NCI-H510A treated with DMSO at 0.1 percent for 48 hours (cell line): ENCODE results near the gene AKT3.
A peak's percentile ranks its signal among the peaks of the same experiment; 100 is the strongest.

Experiments used
- DNase-seq: peaks from one replicate; lab custom pipeline; 2025; lab: John Stamatoyannopoulos, UW

The AKT3 gene

GRCh38 chr1:243731301-243731891, 118.6 kb downstream of the AKT3 start:
- DNase-seq, result no peak

- no peak for DNase-seq
These were observed 119.4 kb downstream of the AKT3 start for GRCh38 chr1:243730487-243731150.

- no peak for DNase-seq
These were observed 120.1 kb downstream of the AKT3 start for GRCh38 chr1:243729956-243730355.

- DNase-seq, result no peak
These were observed 122.4 kb downstream of the AKT3 start for GRCh38 chr1:243727503-243728203.

- no peak for DNase-seq
These were observed 123.1 kb downstream of the AKT3 start for GRCh38 chr1:243726806-243727502.

- DNase-seq, result no peak
These were observed 124.2 kb downstream of the AKT3 start for GRCh38 chr1:243725846-243726245.

- no peak for DNase-seq
These were observed 125.0 kb downstream of the AKT3 start for GRCh38 chr1:243725075-243725474.

- DNase-seq, result no peak
These were observed 126.5 kb downstream of the AKT3 start for GRCh38 chr1:243723458-243724043.

GRCh38 chr1:243723050-243723449, 127.0 kb downstream of the AKT3 start:
- no peak for DNase-seq

GRCh38 chr1:243719476-243719875, 130.6 kb downstream of the AKT3 start:
- no peak for DNase-seq

- DNase-seq, result no peak
These were observed 131.2 kb downstream of the AKT3 start for GRCh38 chr1:243718893-243719292.

GRCh38 chr1:243718022-243718421, 132.0 kb downstream of the AKT3 start:
- DNase-seq, result no peak

GRCh38 chr1:243716906-243717305, 133.1 kb downstream of the AKT3 start:
- no peak for DNase-seq

- no peak for DNase-seq
These were observed 134.8 kb downstream of the AKT3 start for GRCh38 chr1:243715285-243715684.

- DNase-seq, result peak; percentile 73
These were observed 136.4 kb downstream of the AKT3 start for GRCh38 chr1:243713470-243714186.

GRCh38 chr1:243712941-243713340, 137.1 kb downstream of the AKT3 start:
- peak; percentile 66 for DNase-seq

- DNase-seq, result no peak
These were observed 137.8 kb downstream of the AKT3 start for GRCh38 chr1:243712242-243712641.

- no peak for DNase-seq
These were observed 139.6 kb downstream of the AKT3 start for GRCh38 chr1:243710467-243710866.

GRCh38 chr1:243708210-243708609, 141.8 kb downstream of the AKT3 start:
- DNase-seq, result no peak

GRCh38 chr1:243706563-243706962, 143.5 kb downstream of the AKT3 start:
- DNase-seq, result no peak

- DNase-seq, result peak; percentile 20
These were observed 144.5 kb downstream of the AKT3 start for GRCh38 chr1:243705585-243705984.

- no peak for DNase-seq
These were observed 148.2 kb downstream of the AKT3 start for GRCh38 chr1:243701872-243702271.
